Activated CD4-positive, alpha-beta T cell treated with anti-CD3 and anti-CD28 coated beads for 36 hours (primary cell): ENCODE data around the gene ZNF101. TPM values are rescaled to one million over a fixed set of nuclear protein-coding genes. Genes with fewer than 3 reads are reported as not detected.

ENCODE experiments used
- ATAC-seq: fragments of 200-7000 bp; cut with Tn5 transposase; one replicate; pipeline ENCODE4 v1.10.0; 2021; ENCODE audit warnings: mild to moderate bottlenecking, moderate library complexity
- CTCF ChIA-PET: fragments of 350-600 bp; sonication (Branson Sonifier 250); formaldehyde crosslinking; loops from one replicate; lab custom pipeline; 2021; ENCODE audit warnings: antibody characterized with exemption; lab: Charles Lee
- POLR2A ChIA-PET: fragments of 350-600 bp; sonication (Branson Sonifier 250); formaldehyde crosslinking; loops from one replicate; lab custom pipeline; 2021; ENCODE audit warnings: antibody characterized with exemption, inconsistent platforms; lab: Charles Lee
- DNase-seq: peaks from one replicate; pipeline ENCODE4 v3.0.0-alpha.2; 2020
- H3K27ac Mint-ChIP-seq: one replicate; pipeline ENCODE4 v1.8.0; 2021; ENCODE audit warnings: mixed read lengths
- H3K27me3 Mint-ChIP-seq: one replicate; pipeline ENCODE4 v1.8.0; 2021; ENCODE audit warnings: mixed read lengths
- H3K36me3 Mint-ChIP-seq: one replicate; pipeline ENCODE4 v1.8.0; 2021; ENCODE audit warnings: low read depth, mixed read lengths
- H3K4me1 Mint-ChIP-seq: one replicate; pipeline ENCODE4 v1.8.0; 2021; ENCODE audit warnings: mixed read lengths
- H3K4me3 Mint-ChIP-seq: one replicate; pipeline ENCODE4 v1.8.0; 2021; ENCODE audit warnings: mild to moderate bottlenecking, moderate library complexity, mixed read lengths
- H3K9me3 Mint-ChIP-seq: one replicate; pipeline ENCODE4 v1.8.0; 2021; ENCODE audit warnings: low read depth, mixed read lengths
- intact Hi-C, 2 experiments: fragments of 100-400 bp; cut with DNase I in 1 of 2; cut with micrococcal nuclease in 1 of 2; formaldehyde crosslinking; loops; one replicate each; pipeline versions ENCODE4 v1.14.2 to v1.15.1; 2022 to 2024; cut with DNase I, micrococcal nuclease
- total RNA-seq, 2 experiments: library from RNA; stranded (reverse); gene quantifications; one replicate each; pipeline ENCODE4 v1.2.3, GENCODE V29; 2021

The ZNF101 gene
- total RNA-seq, 2 experiments from 2014 or later: 63.9 to 70.8 TPM

GRCh38 chr19:19652482-19653295 is 15.9 kb upstream of the ZNF101 start:
- Mint-ChIP-seq H3K27ac (no peak overlapping the region), H3K4me3 (no peak overlapping the region), H3K36me3 (peaks cover 52% of the 10 kb centered on the region), H3K27me3 (no peaks in the 10 kb centered on the region), H3K9me3 (no peaks in the 10 kb centered on the region), H3K4me1 (no peaks in the 10 kb centered on the region)
- no peak for DNase-seq
- POLR2A ChIA-PET: no interaction called here
- no peak for ATAC-seq
- intact Hi-C loops: no loop called here
- CTCF ChIA-PET: interaction anchor here (0.7 kb wide), 1 partner anchor 105 kb away, joined by 5 read pairs; no protein-coding TSS in a partner anchor

- Mint-ChIP-seq H3K4me3 (no peak overlapping the region), H3K27ac (no peak overlapping the region), H3K36me3 (peaks cover 56% of the 10 kb centered on the region), H3K4me1 (no peaks in the 10 kb centered on the region), H3K27me3 (no peaks in the 10 kb centered on the region), H3K9me3 (no peaks in the 10 kb centered on the region)
- ChIA-PET CTCF (interaction anchor here (0.7 kb wide), 1 partner anchor 106 kb away, joined by 5 read pairs; no protein-coding TSS in a partner anchor), POLR2A (interaction anchor here (0.6 kb wide), 1 partner anchor 303 kb away, joined by 3 read pairs; no protein-coding TSS in a partner anchor)
- no peak for ATAC-seq
- intact Hi-C loops: no loop called here
- no peak for DNase-seq
Measured at GRCh38 chr19:19653597-19654147, 15.0 kb upstream of the ZNF101 start.

- DNase-seq: no peak
- no peak for ATAC-seq
- CTCF ChIA-PET: no interaction called here
- H3K4me3 Mint-ChIP-seq: no peak overlapping the region
- no peak overlapping the region for H3K27ac Mint-ChIP-seq
- H3K9me3 Mint-ChIP-seq: no peaks in the 10 kb centered on the region
- POLR2A ChIA-PET: no interaction called here
- intact Hi-C loops: no loop called here
- H3K4me1 Mint-ChIP-seq: no peaks in the 10 kb centered on the region
- H3K36me3 Mint-ChIP-seq: peaks cover 55% of the 10 kb centered on the region
- H3K27me3 Mint-ChIP-seq: no peaks in the 10 kb centered on the region
Measured at GRCh38 chr19:19654441-19654840, 14.2 kb upstream of the ZNF101 start.

- Mint-ChIP-seq H3K36me3 (peaks cover 58% of the 10 kb centered on the region), H3K9me3 (no peaks in the 10 kb centered on the region), H3K27me3 (no peaks in the 10 kb centered on the region), H3K4me3 (no peak overlapping the region), H3K27ac (no peak overlapping the region), H3K4me1 (peaks cover 2% of the 10 kb centered on the region)
- no peak for DNase-seq
- POLR2A ChIA-PET: no interaction called here
- no peak for ATAC-seq
- intact Hi-C loops: no loop called here
- CTCF ChIA-PET: interaction anchor here (0.5 kb wide), 1 partner anchor 331 kb away, joined by 3 read pairs; no protein-coding TSS in a partner anchor
Measured at GRCh38 chr19:19655051-19655594, 13.5 kb upstream of the ZNF101 start.

GRCh38 chr19:19655641-19656343 is 12.8 kb upstream of the ZNF101 start:
- intact Hi-C loops: no loop called here
- DNase-seq (no peak), ATAC-seq (no peak)
- H3K4me1 Mint-ChIP-seq: peaks cover 3% of the 10 kb centered on the region
- H3K27ac Mint-ChIP-seq: no peak overlapping the region
- no peaks in the 10 kb centered on the region for H3K9me3 Mint-ChIP-seq
- H3K4me3 Mint-ChIP-seq: no peak overlapping the region
- no peaks in the 10 kb centered on the region for H3K27me3 Mint-ChIP-seq
- ChIA-PET POLR2A (no interaction called here), CTCF (interaction anchor here (1.1 kb wide), 1 partner anchor 123 kb away, joined by 4 read pairs; no protein-coding TSS in a partner anchor)
- peaks cover 57% of the 10 kb centered on the region for H3K36me3 Mint-ChIP-seq

DNA sequence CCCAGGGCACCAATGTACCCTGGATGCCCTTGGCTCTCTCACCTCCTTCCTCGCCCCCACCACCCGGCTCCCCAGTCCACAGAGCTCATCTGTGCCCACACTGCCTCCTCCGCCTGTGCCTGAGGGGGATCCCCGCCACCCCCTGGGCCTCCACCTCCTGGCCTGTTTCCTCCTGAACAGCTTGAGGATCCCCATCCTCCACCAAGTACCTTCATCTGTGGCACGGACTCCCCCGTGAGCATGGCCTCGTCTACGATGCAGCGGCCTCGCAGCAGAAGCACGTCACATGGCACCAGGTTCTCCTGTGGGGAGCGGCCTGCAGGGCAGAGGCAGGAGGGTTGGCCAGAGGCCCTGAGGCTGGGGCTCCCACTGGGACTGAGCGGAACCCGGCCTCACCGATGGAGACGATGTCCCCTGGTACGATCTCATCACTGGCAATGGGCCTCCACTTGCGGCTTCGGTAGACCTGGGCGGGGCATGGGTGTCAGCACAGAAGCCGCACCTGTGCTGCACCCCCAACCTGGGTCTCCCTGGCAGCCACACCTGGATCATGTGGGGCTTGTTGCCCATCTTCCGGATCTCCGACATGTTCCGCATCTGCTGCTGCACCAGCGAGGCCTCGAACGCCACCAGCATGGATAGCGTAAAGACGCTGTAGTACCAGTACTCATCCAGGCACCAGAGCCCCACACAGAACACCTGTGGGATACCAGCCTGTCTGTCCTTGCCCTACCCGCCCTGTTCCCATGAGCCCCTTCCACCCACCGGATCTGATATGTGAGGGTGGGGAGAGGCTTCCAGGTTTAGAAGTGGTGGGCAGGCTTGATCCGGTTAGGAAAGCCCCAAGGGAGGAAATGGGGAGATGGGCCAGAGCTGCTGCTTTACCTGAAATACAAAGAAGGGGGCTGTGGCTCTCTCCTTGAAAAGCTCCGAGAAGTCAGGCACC is 11.9 kb upstream of the ZNF101 start:
- no peaks in the 10 kb centered on the region for H3K9me3 Mint-ChIP-seq
- H3K27me3 Mint-ChIP-seq: no peaks in the 10 kb centered on the region
- no peak for ATAC-seq
- peaks cover 61% of the 10 kb centered on the region for H3K36me3 Mint-ChIP-seq
- H3K4me3 Mint-ChIP-seq: no peak overlapping the region
- no peak overlapping the region for H3K27ac Mint-ChIP-seq
- intact Hi-C loops: no loop called here
- H3K4me1 Mint-ChIP-seq: peaks cover 12% of the 10 kb centered on the region
- ChIA-PET CTCF (interaction anchor here (1.1 to 1.8 kb wide), 3 partner anchors 102 to 124 kb away, joined by 4 to 7 read pairs (median 7); no protein-coding TSS in a partner anchor), POLR2A (no interaction called here)
- DNase-seq: no peak

DNA sequence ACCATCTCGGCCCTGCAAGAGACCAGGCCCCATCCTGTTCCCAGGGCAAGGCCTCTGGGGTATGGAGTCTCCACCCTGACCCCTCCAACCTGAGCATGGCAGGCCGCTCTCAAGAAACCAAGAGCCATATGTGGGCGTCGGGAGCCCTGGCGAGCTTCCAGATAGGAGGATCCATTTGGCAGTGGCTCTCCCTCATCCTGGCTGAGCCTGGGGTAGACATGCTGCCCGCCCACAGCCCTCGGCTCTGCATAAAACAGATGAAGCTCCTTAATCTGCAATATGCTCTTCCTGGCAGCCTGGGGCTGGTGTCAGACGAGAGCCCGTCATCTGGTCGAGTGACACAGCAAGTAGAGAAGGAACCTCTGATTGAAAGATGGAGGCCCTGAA is 11.2 kb upstream of the ZNF101 start:
- Mint-ChIP-seq H3K27ac (no peak overlapping the region), H3K27me3 (no peaks in the 10 kb centered on the region), H3K4me1 (peaks cover 18% of the 10 kb centered on the region), H3K9me3 (no peaks in the 10 kb centered on the region), H3K4me3 (no peak overlapping the region), H3K36me3 (peaks cover 60% of the 10 kb centered on the region)
- CTCF ChIA-PET: interaction anchor here (0.6 to 1.8 kb wide), 3 partner anchors 68 to 125 kb away, joined by 3 to 7 read pairs (median 7); no protein-coding TSS in a partner anchor
- DNase-seq (no peak), ATAC-seq (no peak)
- POLR2A ChIA-PET: no interaction called here
- intact Hi-C loops: no loop called here

- ChIA-PET CTCF (interaction anchor here (0.6 kb wide), 1 partner anchor 9 kb away, joined by 4 read pairs; the partner anchor contains the start of gene ZNF101), POLR2A (no interaction called here)
- Mint-ChIP-seq H3K9me3 (no peaks in the 10 kb centered on the region), H3K36me3 (peaks cover 48% of the 10 kb centered on the region), H3K27ac (no peak overlapping the region), H3K4me3 (no peak overlapping the region), H3K27me3 (no peaks in the 10 kb centered on the region), H3K4me1 (peaks cover 21% of the 10 kb centered on the region)
- intact Hi-C loops: loop anchor here (5.0 kb wide), 2 partner anchors 118 to 252 kb away; partner anchors contain the start of gene GATAD2A (in 1 of the 2)
- DNase-seq (no peak), ATAC-seq (no peak)
Measured at GRCh38 chr19:19659646-19660245, 8.9 kb upstream of the ZNF101 start.

GRCh38 chr19:19661141-19661674 is 7.4 kb upstream of the ZNF101 start:
- POLR2A ChIA-PET: interaction anchor here (0.6 to 1.3 kb wide), 5 partner anchors 12 to 218 kb away, joined by 3 to 6 read pairs (median 4); partner anchors contain the start of gene ZNF506
- no peaks in the 10 kb centered on the region for H3K9me3 Mint-ChIP-seq
- CTCF ChIA-PET: interaction anchor here (0.6 to 1.2 kb wide), 5 partner anchors 18 to 145 kb away, joined by 3 to 5 read pairs (median 3); partner anchors contain the start of genes GMIP, NDUFA13 and TSSK6
- intact Hi-C loops: loop anchor here (5.0 kb wide), 2 partner anchors 116 to 254 kb away; partner anchors contain the start of gene GATAD2A (in 1 of the 2)
- H3K4me3 Mint-ChIP-seq: peak overlapping the region; percentile 78
- H3K36me3 Mint-ChIP-seq: peaks cover 38% of the 10 kb centered on the region
- peaks cover 21% of the 10 kb centered on the region for H3K4me1 Mint-ChIP-seq
- DNase-seq (no peak), ATAC-seq (no peak)
- no peaks in the 10 kb centered on the region for H3K27me3 Mint-ChIP-seq
- H3K27ac Mint-ChIP-seq: peak overlapping the region; percentile 89
